GM12878 (cell line): ENCODE measurements around the gene PYGB. TPM values are rescaled to one million over a fixed set of nuclear protein-coding genes. Genes with fewer than 3 reads are reported as not detected.

ENCODE experiments used
- ATAC-seq: fragments of 200-7000 bp; cut with Tn5 transposase; 3 replicates; pipeline ENCODE4 v1.9.1; 2020; ENCODE audit warnings: mild to moderate bottlenecking, moderate library complexity
- BruUV-seq: library from RNA; stranded (reverse); fragments of 400-500 nt; replicated peaks from 2 replicates; lab custom pipeline; 2021; lab: Mats Ljungman, UMichigan
- CTCF ChIA-PET: fragments of 300-600 bp; sonication (Branson Sonifier 250); formaldehyde crosslinking; extraction: SDS; loops from one replicate; lab custom pipeline; 2021; ENCODE audit warnings: inconsistent platforms; lab: Yijun Ruan, JAX
- POLR2A ChIA-PET: fragments of 350-600 bp; formaldehyde crosslinking; extraction: SDS; loops from one replicate; lab custom pipeline; 2021; ENCODE audit warnings: inconsistent platforms; lab: Charles Lee
- RAD21 ChIA-PET: fragments of 300-600 bp; sonication (Branson Sonifier 250); formaldehyde crosslinking; loops from one replicate; lab custom pipeline; 2023; ENCODE audit warnings: antibody characterized with exemption; ENCODE audit not compliant: unreplicated experiment; lab: Charles Lee
- SMC1A ChIA-PET: fragments of 300-600 bp; sonication (Branson Sonifier 250); formaldehyde crosslinking; loops from one replicate; lab custom pipeline; 2023; ENCODE audit not compliant: unreplicated experiment, uncharacterized antibody; lab: Charles Lee
- DNase-seq: peaks from one replicate; pipeline ENCODE4 v3.0.0-alpha.2; 2011; ENCODE audit warnings: low read depth, low spot score
- FAIRE-seq: peaks from 3 replicates; lab custom pipeline; 2011; peaks lifted over from hg19 to GRCh38; lab: Jason Lieb, UNC
- H2AFZ ChIP-seq: 2 replicates; pipeline ENCODE4 v1.6.0; 2011; ENCODE audit warnings: low read depth, low read length, control low read depth; ENCODE audit not compliant: control insufficient read depth
- H3K27ac ChIP-seq: 2 replicates; pipeline ENCODE4 v1.5.1; 2011; ENCODE audit warnings: control low read depth; ENCODE audit not compliant: control insufficient read depth, insufficient read depth
- H3K27me3 ChIP-seq, 2 experiments: replicated peaks in 1 of 2; 2 replicates each; pipeline versions ENCODE4 v1.6.0 to v1.6.1; 2011; ENCODE audit warnings: low read length in 1 of 2; ENCODE audit not compliant: control insufficient read depth in 2 of 2, insufficient read depth in 2 of 2
- H3K36me3 ChIP-seq, 2 experiments: 2 replicates each; pipeline ENCODE4 v1.5.1; 2011; ENCODE audit warnings: low read length in 1 of 2; ENCODE audit not compliant: control insufficient read depth in 2 of 2, insufficient read depth in 2 of 2
- H3K4me1 ChIP-seq: 2 replicates; pipeline ENCODE4 v1.6.1; 2011; ENCODE audit warnings: mild to moderate bottlenecking, low read length, moderate library complexity, mixed read lengths; ENCODE audit not compliant: control insufficient read depth, insufficient read depth
- H3K4me2 ChIP-seq: 2 replicates; pipeline ENCODE4 v1.6.0; 2011; ENCODE audit warnings: control low read depth; ENCODE audit not compliant: control insufficient read depth, insufficient read depth
- H3K4me3 ChIP-seq: fragments of 200-600 bp; sonication (generic); 2 replicates; pipeline ENCODE4 v1.5.1; 2016
- H3K79me2 ChIP-seq: 2 replicates; pipeline ENCODE4 v1.6.0; 2011; ENCODE audit warnings: low read length; ENCODE audit not compliant: control insufficient read depth, insufficient read depth
- H3K9ac ChIP-seq: 2 replicates; pipeline ENCODE4 v1.8.0; 2011; ENCODE audit warnings: low read length, control low read depth, mixed read lengths; ENCODE audit not compliant: control insufficient read depth, insufficient read depth
- H3K9me3 ChIP-seq: replicated peaks from 3 replicates; pipeline ENCODE4 v1.5.1; 2011; ENCODE audit warnings: mild to moderate bottlenecking, low read length; ENCODE audit not compliant: control insufficient read depth, insufficient read depth
- H4K20me1 ChIP-seq: 2 replicates; pipeline ENCODE4 v1.6.0; 2011; ENCODE audit not compliant: control insufficient read depth, insufficient read depth
- BRCA1 ChIP-seq: IDR thresholded peaks from 2 replicates; pipeline ENCODE4 v1.6.1; 2011; ENCODE audit warnings: low read depth, low read length, improper control_type of control experiment
- CBFB ChIP-seq: IDR thresholded peaks from 2 replicates; pipeline ENCODE4 v1.6.1; 2016; ENCODE audit warnings: antibody characterized with exemption, low read depth
- MEF2A ChIP-seq: IDR thresholded peaks from 2 replicates; pipeline ENCODE4 v1.6.1; 2011; ENCODE audit warnings: low read depth, mild to moderate bottlenecking, low read length, moderate library complexity; ENCODE audit not compliant: insufficient read depth
- MYC ChIP-seq: IDR thresholded peaks from 2 replicates; pipeline ENCODE4 v1.6.1; 2011; ENCODE audit warnings: mild to moderate bottlenecking, low read length, moderate library complexity, inconsistent platforms; ENCODE audit not compliant: insufficient read depth, insufficient replicate concordance, insufficient read length, severe bottlenecking
- NR2C1 ChIP-seq: fragments of 450-650 bp; IDR thresholded peaks from 2 replicates; pipeline ENCODE4 v1.6.1; 2017; ENCODE audit warnings: antibody characterized with exemption, mild to moderate bottlenecking, moderate library complexity
- RELA ChIP-seq: fragments of 450-650 bp; IDR thresholded peaks from 2 replicates; pipeline ENCODE4 v1.8.0; 2014; ENCODE audit warnings: borderline replicate concordance; ENCODE audit not compliant: partially characterized antibody
- SRF ChIP-seq, 2 experiments: IDR thresholded peaks; 2 replicates each; pipeline ENCODE4 v1.6.1; 2011; ENCODE audit warnings: low read depth in 2 of 2, low read length in 2 of 2, mild to moderate bottlenecking in 1 of 2, moderate library complexity in 1 of 2
- ZNF217 ChIP-seq: fragments of 450-650 bp; IDR thresholded peaks from 2 replicates; pipeline ENCODE4 v1.6.1; 2017; ENCODE audit warnings: antibody characterized with exemption, mild to moderate bottlenecking
- WGBS: methylation state at CpG from one replicate; pipeline ENCODE4 v1.1.6; 2016; ENCODE audit warnings: low lambda C conversion rate; ENCODE audit not compliant: insufficient replicate concordance, insufficient coverage; ENCODE audit errors: missing lambda C conversion rate; 5-methylcytosine and 5-hydroxymethylcytosine counted together
- in situ Hi-C: fragments of 300-500 bp; cut with MboI; formaldehyde crosslinking; loops from 9 replicates; pipeline ENCODE4 v1.14.3; 2018; ENCODE audit warnings: mixed read lengths
- intact Hi-C: fragments of 100-400 bp; cut with micrococcal nuclease; formaldehyde crosslinking; loops from one replicate; pipeline ENCODE4 v1.14.2; 2022; ENCODE audit not compliant: unreplicated experiment
- polyA plus RNA-seq, 11 experiments: library from polyadenylated mRNA; depleted of rRNA in 4 of 11; unstranded in 6 of 11; stranded (reverse) in 5 of 11; fragments of >200 nt; fragmentation: Nextera tagmentation in 4 of 11; fragmentation: Illumina TruSeq in 1 of 11; extraction: Ambion mirVana in 4 of 11; extraction: Trizol in 1 of 11; gene quantifications; 1 replicate in 1 of 11; 2 replicates in 10 of 11; pipeline versions ENCODE4 v1.2.1 to v1.2.3, GENCODE V29; 2011 to 2016; ENCODE audit warnings: inconsistent platforms in 2 of 11, missing spikeins in 2 of 11, low read depth in 1 of 11
- total RNA-seq, 4 experiments: library from RNA; depleted of rRNA in 3 of 4; stranded (reverse); fragments of >200 nt in 3 of 4; fragmentation: Illumina TruSeq in 1 of 4; extraction: Trizol in 1 of 4; gene quantifications; 2 replicates each; pipeline versions ENCODE4 v1.2.1 to v1.2.3, GENCODE V29; 2013 to 2021
- TF ChIP-seq, protein P1 (sequence below): fragments of 450-650 bp; conservative IDR thresholded peaks from 2 replicates; pipeline ENCODE4 v1.6.1; 2017; ENCODE audit warnings: mild to moderate bottlenecking, moderate library complexity
- TF ChIP-seq, protein P2 (sequence below): fragments of 450-650 bp; IDR thresholded peaks from 2 replicates; pipeline ENCODE4 v1.6.1; 2016; ENCODE audit warnings: mild to moderate bottlenecking, moderate library complexity, borderline replicate concordance
- TF ChIP-seq, protein P3 (sequence below): fragments of 450-650 bp; formaldehyde crosslinking; IDR thresholded peaks from 2 replicates; pipeline ENCODE4 v1.4.0; 2022; ENCODE audit warnings: mild to moderate bottlenecking, moderate library complexity

Gene PYGB
- total and polyA plus RNA-seq, 10 of the 15 experiments (the other 5 are each of a cell fraction or from before 2014, with no cell fraction given), result 0.34 to 33.5 (median 21.8) TPM

DNA sequence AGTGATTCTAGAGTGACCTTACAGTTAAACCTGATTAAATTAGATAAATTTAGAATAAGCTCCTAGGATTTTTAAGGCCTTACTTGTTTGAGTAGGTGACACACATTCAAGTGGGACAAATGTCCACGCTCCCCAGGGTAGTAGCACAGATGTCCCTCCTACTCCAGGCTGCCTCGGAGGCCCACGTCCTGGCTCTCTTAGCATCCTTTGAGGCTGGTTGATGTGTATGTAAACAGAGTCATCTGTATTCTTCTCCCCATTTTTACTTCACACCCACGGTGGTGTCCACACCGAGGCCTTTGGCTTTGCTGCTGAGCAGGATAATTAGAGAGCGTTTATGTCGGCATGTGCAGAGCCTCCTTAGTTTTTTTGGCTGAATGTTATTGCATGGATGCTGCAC is 36.6 kb upstream of the PYGB start:
- Histone ChIP-seq H3K27me3 (no peaks in the 10 kb centered on the region), H3K4me2 (no peak overlapping the region), H4K20me1 (no peaks in the 10 kb centered on the region), H3K36me3 (peaks cover 5 to 14% of the 10 kb centered on the region in 2 experiments; a peak in 3 of 4 replicates), H3K79me2 (no peaks in the 10 kb centered on the region), H3K9ac (no peak overlapping the region), H3K4me3 (no peak overlapping the region), H3K4me1 (no peaks in the 10 kb centered on the region), H3K27ac (no peak overlapping the region), H2AFZ (no peak overlapping the region), H3K9me3 (no peaks in the 10 kb centered on the region)
- 79% methylated on average over 7 of the region's 7 CpGs for WGBS
- ChIA-PET CTCF (interaction anchor here (0.8 kb wide), 1 partner anchor 186 kb away, joined by 3 read pairs; no protein-coding TSS in a partner anchor), SMC1A (interaction anchor here (0.6 kb wide), 1 partner anchor 220 kb away, joined by 3 read pairs; no protein-coding TSS in a partner anchor), RAD21 (no interaction called here), POLR2A (no interaction called here)
- in situ Hi-C loops (no loop called here), intact Hi-C loops (no loop called here)
- ATAC-seq (no peak), FAIRE-seq (no peak), DNase-seq (no peak)
- no TSS peak for BruUV-seq
- TF ChIP-seq SRF (IDR thresholded peaks at IDR 0.05; ENCODE audit: low read depth in 2 of 2, low read length in 2 of 2) (no peak), CBFB (no peak), NR2C1 (no peak), BRCA1 (no peak), RELA (no peak), MEF2A (no peak), MYC (no peak), ZNF217 (no peak)
- TF ChIP-seq, protein P1, sequence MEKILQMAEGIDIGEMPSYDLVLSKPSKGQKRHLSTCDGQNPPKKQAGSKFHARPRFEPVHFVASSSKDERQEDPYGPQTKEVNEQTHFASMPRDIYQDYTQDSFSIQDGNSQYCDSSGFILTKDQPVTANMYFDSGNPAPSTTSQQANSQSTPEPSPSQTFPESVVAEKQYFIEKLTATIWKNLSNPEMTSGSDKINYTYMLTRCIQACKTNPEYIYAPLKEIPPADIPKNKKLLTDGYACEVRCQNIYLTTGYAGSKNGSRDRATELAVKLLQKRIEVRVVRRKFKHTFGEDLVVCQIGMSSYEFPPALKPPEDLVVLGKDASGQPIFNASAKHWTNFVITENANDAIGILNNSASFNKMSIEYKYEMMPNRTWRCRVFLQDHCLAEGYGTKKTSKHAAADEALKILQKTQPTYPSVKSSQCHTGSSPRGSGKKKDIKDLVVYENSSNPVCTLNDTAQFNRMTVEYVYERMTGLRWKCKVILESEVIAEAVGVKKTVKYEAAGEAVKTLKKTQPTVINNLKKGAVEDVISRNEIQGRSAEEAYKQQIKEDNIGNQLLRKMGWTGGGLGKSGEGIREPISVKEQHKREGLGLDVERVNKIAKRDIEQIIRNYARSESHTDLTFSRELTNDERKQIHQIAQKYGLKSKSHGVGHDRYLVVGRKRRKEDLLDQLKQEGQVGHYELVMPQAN, result no peak
- TF ChIP-seq, protein P2, sequence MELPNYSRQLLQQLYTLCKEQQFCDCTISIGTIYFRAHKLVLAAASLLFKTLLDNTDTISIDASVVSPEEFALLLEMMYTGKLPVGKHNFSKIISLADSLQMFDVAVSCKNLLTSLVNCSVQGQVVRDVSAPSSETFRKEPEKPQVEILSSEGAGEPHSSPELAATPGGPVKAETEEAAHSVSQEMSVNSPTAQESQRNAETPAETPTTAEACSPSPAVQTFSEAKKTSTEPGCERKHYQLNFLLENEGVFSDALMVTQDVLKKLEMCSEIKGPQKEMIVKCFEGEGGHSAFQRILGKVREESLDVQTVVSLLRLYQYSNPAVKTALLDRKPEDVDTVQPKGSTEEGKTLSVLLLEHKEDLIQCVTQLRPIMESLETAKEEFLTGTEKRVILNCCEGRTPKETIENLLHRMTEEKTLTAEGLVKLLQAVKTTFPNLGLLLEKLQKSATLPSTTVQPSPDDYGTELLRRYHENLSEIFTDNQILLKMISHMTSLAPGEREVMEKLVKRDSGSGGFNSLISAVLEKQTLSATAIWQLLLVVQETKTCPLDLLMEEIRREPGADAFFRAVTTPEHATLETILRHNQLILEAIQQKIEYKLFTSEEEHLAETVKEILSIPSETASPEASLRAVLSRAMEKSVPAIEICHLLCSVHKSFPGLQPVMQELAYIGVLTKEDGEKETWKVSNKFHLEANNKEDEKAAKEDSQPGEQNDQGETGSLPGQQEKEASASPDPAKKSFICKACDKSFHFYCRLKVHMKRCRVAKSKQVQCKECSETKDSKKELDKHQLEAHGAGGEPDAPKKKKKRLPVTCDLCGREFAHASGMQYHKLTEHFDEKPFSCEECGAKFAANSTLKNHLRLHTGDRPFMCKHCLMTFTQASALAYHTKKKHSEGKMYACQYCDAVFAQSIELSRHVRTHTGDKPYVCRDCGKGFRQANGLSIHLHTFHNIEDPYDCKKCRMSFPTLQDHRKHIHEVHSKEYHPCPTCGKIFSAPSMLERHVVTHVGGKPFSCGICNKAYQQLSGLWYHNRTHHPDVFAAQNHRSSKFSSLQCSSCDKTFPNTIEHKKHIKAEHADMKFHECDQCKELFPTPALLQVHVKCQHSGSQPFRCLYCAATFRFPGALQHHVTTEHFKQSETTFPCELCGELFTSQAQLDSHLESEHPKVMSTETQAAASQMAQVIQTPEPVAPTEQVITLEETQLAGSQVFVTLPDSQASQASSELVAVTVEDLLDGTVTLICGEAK, result no peak
- TF ChIP-seq, protein P3, sequence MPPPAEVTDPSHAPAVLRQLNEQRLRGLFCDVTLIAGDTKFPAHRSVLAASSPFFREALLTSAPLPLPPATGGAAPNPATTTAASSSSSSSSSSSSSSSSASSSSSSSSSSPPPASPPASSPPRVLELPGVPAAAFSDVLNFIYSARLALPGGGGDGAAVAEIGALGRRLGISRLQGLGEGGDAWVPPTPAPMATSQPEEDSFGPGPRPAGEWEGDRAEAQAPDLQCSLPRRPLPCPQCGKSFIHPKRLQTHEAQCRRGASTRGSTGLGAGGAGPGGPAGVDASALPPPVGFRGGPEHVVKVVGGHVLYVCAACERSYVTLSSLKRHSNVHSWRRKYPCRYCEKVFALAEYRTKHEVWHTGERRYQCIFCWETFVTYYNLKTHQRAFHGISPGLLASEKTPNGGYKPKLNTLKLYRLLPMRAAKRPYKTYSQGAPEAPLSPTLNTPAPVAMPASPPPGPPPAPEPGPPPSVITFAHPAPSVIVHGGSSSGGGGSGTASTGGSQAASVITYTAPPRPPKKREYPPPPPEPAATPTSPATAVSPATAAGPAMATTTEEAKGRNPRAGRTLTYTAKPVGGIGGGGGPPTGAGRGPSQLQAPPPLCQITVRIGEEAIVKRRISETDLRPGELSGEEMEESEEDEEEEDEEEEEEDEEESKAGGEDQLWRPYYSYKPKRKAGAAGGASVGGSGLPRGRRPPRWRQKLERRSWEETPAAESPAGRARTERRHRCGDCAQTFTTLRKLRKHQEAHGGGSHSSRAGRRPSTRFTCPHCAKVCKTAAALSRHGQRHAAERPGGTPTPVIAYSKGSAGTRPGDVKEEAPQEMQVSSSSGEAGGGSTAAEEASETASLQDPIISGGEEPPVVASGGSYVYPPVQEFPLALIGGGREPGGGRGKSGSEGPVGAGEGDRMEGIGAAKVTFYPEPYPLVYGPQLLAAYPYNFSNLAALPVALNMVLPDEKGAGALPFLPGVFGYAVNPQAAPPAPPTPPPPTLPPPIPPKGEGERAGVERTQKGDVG (CRISPR knock-in tag), result no peak
